A673 (cell line): ENCODE results near the gene PTRH1. TPM values are rescaled to one million over a fixed set of nuclear protein-coding genes. Genes with fewer than 3 reads are reported as not detected.
A peak's percentile ranks its signal among the peaks of the same experiment; 100 is the strongest.

ENCODE experiments used
- BruUV-seq: library from RNA; stranded (reverse); fragments of 400-500 nt; replicated peaks from 2 replicates; lab custom pipeline; 2021; lab: Mats Ljungman, UMichigan
- CTCF ChIA-PET: fragments of 300-600 bp; sonication (Branson Sonifier 250); formaldehyde crosslinking; loops from one replicate; lab custom pipeline; 2022; ENCODE audit warnings: antibody characterized with exemption; lab: Charles Lee
- POLR2A ChIA-PET: fragments of 300-600 bp; sonication (Branson Sonifier 250); formaldehyde crosslinking; loops from one replicate; lab custom pipeline; 2022; ENCODE audit warnings: antibody characterized with exemption; ENCODE audit not compliant: low non-redundant PET; lab: Charles Lee
- DNase-seq: peaks from one replicate; pipeline ENCODE4 v3.0.0-alpha.2; 2015; ENCODE audit warnings: low spot score
- H3K27ac ChIP-seq: fragments of 200-600 bp; sonication (generic); 2 replicates; pipeline ENCODE4 v1.5.1; 2016; ENCODE audit warnings: mixed run types, low read depth, mild to moderate bottlenecking, mixed read lengths, antibody characterized with exemption, low read length; ENCODE audit not compliant: poor library complexity, severe bottlenecking
- H3K27me3 ChIP-seq: fragments of 200-600 bp; sonication (generic); replicated peaks from 2 replicates; pipeline ENCODE4 v1.6.1; 2017; ENCODE audit warnings: mixed run types, low read depth, mild to moderate bottlenecking, mixed read lengths, antibody characterized with exemption, low read length; ENCODE audit not compliant: insufficient read depth, poor library complexity
- H3K36me3 ChIP-seq: fragments of 200-600 bp; sonication (generic); 2 replicates; pipeline ENCODE4 v1.6.1; 2016; ENCODE audit warnings: mixed run types, mild to moderate bottlenecking, mixed read lengths, antibody characterized with exemption, low read length; ENCODE audit not compliant: insufficient read depth, poor library complexity, severe bottlenecking
- H3K4me1 ChIP-seq: fragments of 200-600 bp; sonication (generic); 2 replicates; pipeline ENCODE4 v1.6.1; 2017; ENCODE audit warnings: mixed run types, mild to moderate bottlenecking, mixed read lengths, antibody characterized with exemption, low read length; ENCODE audit not compliant: insufficient read depth, poor library complexity, severe bottlenecking
- H3K4me3 ChIP-seq: fragments of 200-600 bp; sonication (generic); 2 replicates; pipeline ENCODE4 v1.5.1; 2016; ENCODE audit warnings: low read depth, mixed run types, mild to moderate bottlenecking, mixed read lengths, low read length; ENCODE audit not compliant: poor library complexity, severe bottlenecking
- H3K9me3 ChIP-seq: fragments of 200-600 bp; sonication (generic); 2 replicates; pipeline ENCODE4 v1.6.1; 2016; ENCODE audit warnings: mixed run types, low read depth, mild to moderate bottlenecking, mixed read lengths, antibody characterized with exemption, low read length; ENCODE audit not compliant: poor library complexity, severe bottlenecking
- EZH2 ChIP-seq: fragments of 200-600 bp; sonication (generic); IDR thresholded peaks from 2 replicates; pipeline ENCODE4 v1.6.1; 2017; ENCODE audit warnings: borderline replicate concordance, low read depth, mild to moderate bottlenecking, mixed read lengths, antibody characterized with exemption, low read length; ENCODE audit not compliant: poor library complexity, severe bottlenecking
- intact Hi-C: fragments of 100-400 bp; cut with micrococcal nuclease; formaldehyde crosslinking; loops from one replicate; pipeline ENCODE4 v1.10.0; 2022; ENCODE audit not compliant: unreplicated experiment
- total RNA-seq: library from RNA; stranded (reverse); gene quantifications from 2 replicates; pipeline ENCODE4 v1.2.3, GENCODE V29; 2021
- TF ChIP-seq, protein P1 (sequence below): fragments of 300-800, 200-600 bp; sonication (generic); conservative IDR thresholded peaks from 2 replicates; pipeline ENCODE4 v1.5.1; 2017; ENCODE audit warnings: low read depth, mild to moderate bottlenecking, antibody characterized with exemption, low read length, moderate library complexity, mixed read lengths

The PTRH1 gene
- total RNA-seq, 1 experiment from 2014 or later = 9.3 TPM

GRCh38 chr9:127720031-127720864 lies 4.8 kb upstream of the PTRH1 start:
- no peak for DNase-seq
- no peaks in the 10 kb centered on the region for H3K9me3 ChIP-seq
- POLR2A ChIA-PET = no interaction called here
- H3K27ac ChIP-seq = no peak overlapping the region
- no TSS peak for BruUV-seq
- CTCF ChIA-PET = no interaction called here
- no peaks in the 10 kb centered on the region for H3K27me3 ChIP-seq
- intact Hi-C loops = no loop called here
- TF ChIP-seq, protein P1, sequence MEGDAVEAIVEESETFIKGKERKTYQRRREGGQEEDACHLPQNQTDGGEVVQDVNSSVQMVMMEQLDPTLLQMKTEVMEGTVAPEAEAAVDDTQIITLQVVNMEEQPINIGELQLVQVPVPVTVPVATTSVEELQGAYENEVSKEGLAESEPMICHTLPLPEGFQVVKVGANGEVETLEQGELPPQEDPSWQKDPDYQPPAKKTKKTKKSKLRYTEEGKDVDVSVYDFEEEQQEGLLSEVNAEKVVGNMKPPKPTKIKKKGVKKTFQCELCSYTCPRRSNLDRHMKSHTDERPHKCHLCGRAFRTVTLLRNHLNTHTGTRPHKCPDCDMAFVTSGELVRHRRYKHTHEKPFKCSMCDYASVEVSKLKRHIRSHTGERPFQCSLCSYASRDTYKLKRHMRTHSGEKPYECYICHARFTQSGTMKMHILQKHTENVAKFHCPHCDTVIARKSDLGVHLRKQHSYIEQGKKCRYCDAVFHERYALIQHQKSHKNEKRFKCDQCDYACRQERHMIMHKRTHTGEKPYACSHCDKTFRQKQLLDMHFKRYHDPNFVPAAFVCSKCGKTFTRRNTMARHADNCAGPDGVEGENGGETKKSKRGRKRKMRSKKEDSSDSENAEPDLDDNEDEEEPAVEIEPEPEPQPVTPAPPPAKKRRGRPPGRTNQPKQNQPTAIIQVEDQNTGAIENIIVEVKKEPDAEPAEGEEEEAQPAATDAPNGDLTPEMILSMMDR = no peak
- TF ChIP-seq EZH2 = no peak
- no peaks in the 10 kb centered on the region for H3K36me3 ChIP-seq
- H3K4me3 ChIP-seq = no peak overlapping the region
- H3K4me1 ChIP-seq = no peaks in the 10 kb centered on the region

- no peak overlapping the region for H3K27ac ChIP-seq
- no peak for DNase-seq
- no peaks in the 10 kb centered on the region for H3K9me3 ChIP-seq
- CTCF ChIA-PET = no interaction called here
- no TSS peak for BruUV-seq
- no peaks in the 10 kb centered on the region for H3K27me3 ChIP-seq
- no peaks in the 10 kb centered on the region for H3K4me1 ChIP-seq
- POLR2A ChIA-PET = no interaction called here
- no peak overlapping the region for H3K4me3 ChIP-seq
- TF ChIP-seq, protein P1 = no peak
- TF ChIP-seq EZH2 = no peak
- no peaks in the 10 kb centered on the region for H3K36me3 ChIP-seq
- intact Hi-C loops = no loop called here
These were observed 2.3 kb upstream of the PTRH1 start for GRCh38 chr9:127717766-127718165.

DNA sequence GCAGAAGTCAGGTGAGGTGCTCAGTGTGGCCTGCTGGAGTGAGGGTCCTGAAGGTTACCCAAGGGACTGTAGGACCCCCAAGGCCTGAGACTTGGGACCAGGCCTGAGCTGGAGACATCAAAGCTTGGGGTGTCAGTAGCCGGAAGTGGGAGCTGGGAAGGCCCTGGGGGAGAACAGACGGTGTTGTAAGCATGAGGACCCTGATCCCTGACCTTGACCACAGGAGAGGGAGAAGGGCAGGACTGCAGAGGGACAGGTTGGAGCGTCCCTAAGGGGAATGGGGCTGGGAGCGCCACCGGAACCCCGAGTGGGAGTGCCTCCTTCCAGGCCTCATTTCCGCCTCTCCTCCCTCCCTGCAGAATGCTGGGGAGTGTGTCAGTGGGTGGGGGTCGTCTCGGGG lies 949 bp upstream of the PTRH1 start:
- TF ChIP-seq, protein P1 = no peak
- no peak for TF ChIP-seq EZH2
- intact Hi-C loops = no loop called here
- H3K27me3 ChIP-seq = no peaks in the 10 kb centered on the region
- H3K4me3 ChIP-seq = peak overlapping the region; percentile 66
- H3K27ac ChIP-seq = peak overlapping the region; percentile 65
- H3K36me3 ChIP-seq = no peaks in the 10 kb centered on the region
- POLR2A ChIA-PET = no interaction called here
- CTCF ChIA-PET = interaction anchor here (0.5 kb wide), 1 partner anchor 141 kb away, joined by 3 read pairs; no protein-coding TSS in a partner anchor
- BruUV-seq = no TSS peak
- no peaks in the 10 kb centered on the region for H3K9me3 ChIP-seq
- no peaks in the 10 kb centered on the region for H3K4me1 ChIP-seq
- DNase-seq = no peak
